Tibial nerve (tissue), 4 donors: ENCODE measurements around the gene TMEM132D. TPM values are rescaled to one million over a fixed set of nuclear protein-coding genes. Genes with fewer than 3 reads are reported as not detected.

Experiments used
- DNase-seq, 2 donors: peaks; one replicate each; pipeline ENCODE4 v3.0.0-alpha.2; 2019; ENCODE audit warnings: low spot score in 2 of 2
- H3K27ac ChIP-seq, 4 donors: fragments of 200-600 bp; sonication (generic) in 3 of 4; one replicate each; pipeline ENCODE4 v1.5.1; 2017 to 2019; ENCODE audit warnings: mild to moderate bottlenecking in 1 of 4
- H3K27me3 ChIP-seq, 2 donors: fragments of 200-600 bp; sonication (generic) in 1 of 2; one replicate each; pipeline versions ENCODE4 v1.5.1 to v1.6.0; 2017 to 2019
- H3K36me3 ChIP-seq, 3 donors: fragments of 200-600 bp; sonication (generic); one replicate each; pipeline ENCODE4 v1.5.1; 2018 to 2019
- H3K4me1 ChIP-seq, 4 donors: fragments of 200-600 bp; sonication (generic) in 3 of 4; one replicate each; pipeline ENCODE4 v1.5.1; 2017 to 2019
- H3K4me3 ChIP-seq, 4 donors: fragments of 200-600 bp; sonication (generic) in 3 of 4; one replicate each; pipeline ENCODE4 v1.5.1; 2017 to 2019; ENCODE audit warnings: mild to moderate bottlenecking in 1 of 4, moderate library complexity in 1 of 4
- H3K9me3 ChIP-seq, 4 donors: fragments of 200-600 bp; sonication (generic) in 3 of 4; one replicate each; pipeline ENCODE4 v1.5.1; 2017 to 2019
- EP300 ChIP-seq, 2 donors: sonication (generic); formaldehyde crosslinking; IDR thresholded peaks; one replicate each; pipeline ENCODE4 v1.6.1; 2017; ENCODE audit warnings: antibody characterized with exemption in 2 of 2, mild to moderate bottlenecking in 1 of 2
- POLR2A ChIP-seq, 2 donors: fragments of 450-650 bp; IDR thresholded peaks; one replicate each; pipeline ENCODE4 v1.6.1; 2017; ENCODE audit warnings: antibody characterized with exemption in 2 of 2, mild to moderate bottlenecking in 2 of 2, moderate library complexity in 2 of 2
- WGBS, 2 donors: methylation state at CpG; one replicate each; pipeline ENCODE4 v1.1.5; 2018; 5-methylcytosine and 5-hydroxymethylcytosine counted together
- total RNA-seq, 4 donors: library from RNA; depleted of rRNA; stranded (reverse); fragments of >200 nt; gene quantifications; one replicate each; pipeline ENCODE4 v1.1.0, GENCODE V29; 2016
- TF ChIP-seq, protein P1 (sequence below), 5 experiments: fragments of 200-600 bp in 3 of 5; fragments of 450-650 bp in 2 of 5; sonication (generic) in 3 of 5; IDR thresholded peaks; one replicate each; pipeline ENCODE4 v1.5.1; 2016 to 2019; ENCODE audit warnings: antibody characterized with exemption in 5 of 5, mild to moderate bottlenecking in 3 of 5, moderate library complexity in 2 of 5

The TMEM132D gene
- total RNA-seq, 4 donors from 2014 or later, result under 0.01 to 0.21 TPM; not detected in 2

DNA sequence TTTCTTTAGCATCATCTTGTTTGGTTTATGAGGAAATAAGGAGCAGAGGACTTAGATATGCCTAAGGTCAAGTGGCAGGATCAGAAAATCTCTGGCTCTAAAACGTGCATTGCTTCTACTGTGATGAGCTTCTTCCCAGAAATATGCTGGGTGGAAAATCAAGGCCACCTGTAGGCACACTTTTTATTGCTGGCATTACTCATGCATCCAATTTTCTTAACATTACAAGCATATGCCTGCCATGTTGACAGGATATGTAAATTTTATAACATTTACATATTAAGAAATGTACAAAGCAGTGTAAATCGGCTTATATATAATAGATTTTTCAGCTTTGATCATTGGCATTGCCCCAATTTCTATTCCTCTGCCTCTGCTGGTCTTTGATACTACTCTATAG lies 409.6 kb downstream of the TMEM132D start:
- TF ChIP-seq EP300 (IDR thresholded peaks at IDR 0.05) (no peak), POLR2A (IDR thresholded peaks at IDR 0.05) (no peak)
- TF ChIP-seq, protein P1, sequence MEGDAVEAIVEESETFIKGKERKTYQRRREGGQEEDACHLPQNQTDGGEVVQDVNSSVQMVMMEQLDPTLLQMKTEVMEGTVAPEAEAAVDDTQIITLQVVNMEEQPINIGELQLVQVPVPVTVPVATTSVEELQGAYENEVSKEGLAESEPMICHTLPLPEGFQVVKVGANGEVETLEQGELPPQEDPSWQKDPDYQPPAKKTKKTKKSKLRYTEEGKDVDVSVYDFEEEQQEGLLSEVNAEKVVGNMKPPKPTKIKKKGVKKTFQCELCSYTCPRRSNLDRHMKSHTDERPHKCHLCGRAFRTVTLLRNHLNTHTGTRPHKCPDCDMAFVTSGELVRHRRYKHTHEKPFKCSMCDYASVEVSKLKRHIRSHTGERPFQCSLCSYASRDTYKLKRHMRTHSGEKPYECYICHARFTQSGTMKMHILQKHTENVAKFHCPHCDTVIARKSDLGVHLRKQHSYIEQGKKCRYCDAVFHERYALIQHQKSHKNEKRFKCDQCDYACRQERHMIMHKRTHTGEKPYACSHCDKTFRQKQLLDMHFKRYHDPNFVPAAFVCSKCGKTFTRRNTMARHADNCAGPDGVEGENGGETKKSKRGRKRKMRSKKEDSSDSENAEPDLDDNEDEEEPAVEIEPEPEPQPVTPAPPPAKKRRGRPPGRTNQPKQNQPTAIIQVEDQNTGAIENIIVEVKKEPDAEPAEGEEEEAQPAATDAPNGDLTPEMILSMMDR (IDR thresholded peaks at IDR 0.05), result no peak
- Histone ChIP-seq H3K36me3 (no peaks in the 10 kb centered on the region), H3K9me3 (peaks cover 0 to 10% (median 0%) of the 10 kb centered on the region in 4 donors), H3K4me3 (no peak overlapping the region), H3K4me1 (no peaks in the 10 kb centered on the region), H3K27ac (no peak overlapping the region), H3K27me3 (no peaks in the 10 kb centered on the region)
- DNase-seq, result no peak
- 57 to 59% methylated on average over 2 of the region's 2 CpGs for WGBS, 2 donors

DNA sequence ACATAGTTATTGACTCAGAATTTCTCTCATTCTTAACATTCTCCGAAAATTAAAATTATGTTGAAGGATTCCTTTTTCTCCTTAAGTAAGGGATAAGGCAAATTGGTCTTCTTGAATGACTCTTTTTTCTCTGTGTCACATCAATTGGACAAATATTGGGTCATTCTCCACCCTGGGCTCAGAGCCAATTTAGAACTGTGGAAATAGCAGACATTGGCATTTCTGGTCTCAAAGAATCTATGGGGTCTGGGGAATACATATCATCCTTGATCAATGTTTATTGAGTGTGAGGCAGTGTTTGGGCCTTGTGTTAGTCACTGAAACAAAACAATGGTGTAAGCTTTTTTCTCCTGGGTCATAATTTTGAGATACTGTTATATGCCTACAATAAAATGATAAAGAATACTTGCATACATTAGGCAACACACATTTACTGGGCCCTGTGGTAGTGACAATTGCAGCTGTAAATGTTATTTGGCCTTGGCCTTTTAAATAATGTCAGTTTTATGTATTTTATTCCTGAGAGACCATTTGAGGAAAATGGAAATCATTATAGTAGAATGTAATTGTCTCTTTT lies 414.6 kb downstream of the TMEM132D start:
- DNase-seq, result no peak
- H3K36me3 ChIP-seq, result no peaks in the 10 kb centered on the region
- 66 to 69% methylated on average over 1 of the region's 1 CpG for WGBS, 2 donors

DNA sequence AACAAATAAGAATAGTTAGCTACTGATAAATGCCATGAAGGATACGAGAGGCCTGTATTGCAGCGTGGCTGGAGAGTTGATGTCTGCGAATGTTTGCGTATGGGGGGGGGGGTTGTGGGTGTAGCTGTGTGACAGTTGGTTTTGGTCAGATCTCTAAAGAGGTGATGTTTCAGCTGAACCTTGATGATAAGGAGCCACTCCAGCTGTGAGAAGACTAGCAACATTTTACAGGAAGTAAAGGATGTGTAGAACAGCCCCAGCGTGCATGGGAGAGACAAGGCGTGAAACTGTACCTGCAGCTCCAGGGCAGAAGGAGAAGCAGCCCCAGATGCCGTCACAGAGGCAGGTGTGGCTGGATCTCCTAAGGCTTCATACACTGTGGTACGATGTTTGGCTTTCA lies 416.9 kb downstream of the TMEM132D start:
- WGBS, 2 donors, result 90 to 93% methylated on average over 8 of the region's 8 CpGs
- Histone ChIP-seq H3K4me3 (no peak overlapping the region), H3K9me3 (peaks cover 0 to 10% (median 0%) of the 10 kb centered on the region in 4 donors), H3K36me3 (no peaks in the 10 kb centered on the region), H3K27me3 (no peaks in the 10 kb centered on the region), H3K27ac (no peak overlapping the region), H3K4me1 (no peaks in the 10 kb centered on the region)
- DNase-seq, result no peak
- TF ChIP-seq EP300 (IDR thresholded peaks at IDR 0.05) (no peak), POLR2A (IDR thresholded peaks at IDR 0.05) (no peak)
- TF ChIP-seq, protein P1 (IDR thresholded peaks at IDR 0.05), result no peak

More for the DNA sequence above, 414.6 kb downstream of the TMEM132D start:
- no peaks in the 10 kb centered on the region for H3K4me1 ChIP-seq
- no peak overlapping the region for H3K27ac ChIP-seq
- peaks cover 0 to 10% (median 0%) of the 10 kb centered on the region in 4 donors for H3K9me3 ChIP-seq
- TF ChIP-seq POLR2A (IDR thresholded peaks at IDR 0.05), result no peak
- TF ChIP-seq, protein P1 (IDR thresholded peaks at IDR 0.05), result no peak
- no peak for TF ChIP-seq EP300 (IDR thresholded peaks at IDR 0.05)
- no peak overlapping the region for H3K4me3 ChIP-seq
- no peaks in the 10 kb centered on the region for H3K27me3 ChIP-seq

DNA sequence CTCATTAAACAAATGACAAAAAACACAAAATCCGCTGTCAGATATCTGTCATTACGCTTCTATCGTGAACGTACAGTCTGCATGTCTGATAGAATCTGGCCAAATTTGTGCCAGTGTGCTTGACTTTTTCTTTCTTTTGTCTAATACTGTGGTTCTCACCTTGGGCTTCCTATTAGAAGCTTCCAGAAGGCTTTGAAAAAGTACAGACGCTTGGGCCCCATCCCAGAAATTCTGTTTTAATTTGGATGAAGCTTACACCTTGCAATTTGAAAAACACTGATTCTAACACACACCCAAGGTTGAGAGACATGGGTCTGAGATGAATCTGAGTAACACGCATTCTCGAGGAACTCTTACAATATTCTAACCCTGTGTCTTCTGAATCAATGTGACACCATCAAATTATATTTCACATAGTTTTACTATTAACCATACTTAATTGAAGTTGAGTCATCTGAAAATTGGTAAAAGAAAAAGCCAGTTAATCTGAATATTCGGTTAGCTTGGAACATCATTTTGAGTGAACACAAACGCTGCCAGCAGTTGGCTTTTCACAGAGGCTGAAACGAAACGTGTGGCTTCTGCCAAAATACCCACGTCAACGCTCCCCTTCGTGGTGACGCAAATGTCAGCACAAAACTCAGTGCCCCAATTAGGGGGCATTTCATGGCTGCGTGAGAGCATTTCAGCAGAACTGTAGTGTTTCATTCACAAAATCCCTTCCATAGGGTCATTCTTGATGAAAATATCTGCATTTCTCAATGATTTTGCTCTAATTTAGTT lies 420.5 kb downstream of the TMEM132D start:
- no peak for DNase-seq
- H3K9me3 ChIP-seq, result peaks cover 0 to 2% (median 0%) of the 10 kb centered on the region in 4 donors
- no peaks in the 10 kb centered on the region for H3K36me3 ChIP-seq
- no peak overlapping the region for H3K27ac ChIP-seq
- TF ChIP-seq POLR2A (IDR thresholded peaks at IDR 0.05), result no peak
- TF ChIP-seq, protein P1 (IDR thresholded peaks at IDR 0.05), result no peak
- TF ChIP-seq EP300 (IDR thresholded peaks at IDR 0.05), result no peak
- no peaks in the 10 kb centered on the region for H3K27me3 ChIP-seq
- no peaks in the 10 kb centered on the region for H3K4me1 ChIP-seq
- no peak overlapping the region for H3K4me3 ChIP-seq
- WGBS, 2 donors, result 81 to 91% methylated on average over 16 of the region's 16 CpGs

DNA sequence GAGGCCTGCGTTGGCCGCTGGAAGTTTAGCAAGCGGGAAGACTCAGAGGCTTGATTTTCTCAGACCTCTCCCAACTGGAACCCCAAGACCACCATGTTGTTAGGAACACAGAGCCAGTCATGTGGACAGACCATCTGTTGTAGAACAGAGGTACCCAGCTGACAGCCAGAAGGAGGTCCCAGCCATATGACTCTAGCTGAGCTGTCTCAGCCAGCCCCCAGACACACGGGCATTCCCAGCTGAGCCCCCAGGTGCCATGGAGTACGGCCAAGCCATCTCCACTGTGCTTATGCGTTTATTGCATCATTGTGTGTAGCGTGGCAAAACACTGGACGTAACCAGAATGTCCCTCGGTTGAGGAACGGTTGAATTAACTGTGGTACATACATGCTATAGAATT lies 421.9 kb downstream of the TMEM132D start:
- no peak overlapping the region for H3K27ac ChIP-seq
- WGBS, 2 donors, result 86 to 95% methylated on average over 10 of the region's 10 CpGs

More for the DNA sequence above, 421.9 kb downstream of the TMEM132D start:
- Histone ChIP-seq H3K9me3 (peaks cover 0 to 10% (median 0%) of the 10 kb centered on the region in 4 donors), H3K4me1 (no peaks in the 10 kb centered on the region), H3K4me3 (no peak overlapping the region), H3K36me3 (no peaks in the 10 kb centered on the region), H3K27me3 (no peaks in the 10 kb centered on the region)
- TF ChIP-seq POLR2A (IDR thresholded peaks at IDR 0.05) (no peak), EP300 (IDR thresholded peaks at IDR 0.05) (no peak)
- TF ChIP-seq, protein P1 (IDR thresholded peaks at IDR 0.05), result no peak
- DNase-seq, result no peak
